H1 (cell line): ENCODE data around the gene COG3. TPM values are rescaled to one million over a fixed set of nuclear protein-coding genes. Genes with fewer than 3 reads are reported as not detected.

ENCODE experiments used
- CTCF ChIA-PET: fragments of 300-600 bp; sonication (Branson Sonifier 250); formaldehyde crosslinking; loops from one replicate; lab custom pipeline; 2021; ENCODE audit not compliant: partially characterized antibody; lab: Charles Lee
- POLR2A ChIA-PET: fragments of 300-600 bp; sonication (Branson Sonifier 250); formaldehyde crosslinking; loops from one replicate; lab custom pipeline; 2021; ENCODE audit warnings: inconsistent platforms; ENCODE audit not compliant: partially characterized antibody; lab: Charles Lee
- DNase-seq, 2 experiments: peaks; one replicate each; pipeline versions ENCODE4 v3.0.0 to v3.0.0-alpha.2; 2010 to 2022; ENCODE audit warnings: low spot score in 2 of 2, low read depth in 1 of 2, mixed read lengths in 1 of 2
- FAIRE-seq: peaks from 2 replicates; lab custom pipeline; 2011; peaks lifted over from hg19 to GRCh38; lab: Jason Lieb, UNC
- H2AFZ ChIP-seq: 2 replicates; pipeline ENCODE4 v1.8.1; 2012; ENCODE audit warnings: low read length, inconsistent platforms
- H2AK5ac ChIP-seq: 2 replicates; pipeline ENCODE4 v1.6.1; 2013; ENCODE audit warnings: low read depth, low read length
- H2BK120ac ChIP-seq: replicated peaks from 2 replicates; pipeline ENCODE3; 2013; ENCODE audit warnings: low read depth, low read length, inconsistent platforms
- H2BK12ac ChIP-seq: 2 replicates; pipeline ENCODE4 v1.6.1; 2013; ENCODE audit warnings: low read depth, low read length
- H2BK15ac ChIP-seq: 2 replicates; pipeline ENCODE4 v1.6.1; 2013; ENCODE audit warnings: low read length
- H2BK20ac ChIP-seq: 2 replicates; pipeline ENCODE4 v1.6.1; 2013; ENCODE audit warnings: low read length
- H2BK5ac ChIP-seq: 2 replicates; pipeline ENCODE4 v1.6.1; 2013; ENCODE audit warnings: low read depth, low read length
- H3K14ac ChIP-seq: 2 replicates; pipeline ENCODE4 v1.6.1; 2013; ENCODE audit warnings: inconsistent platforms; ENCODE audit not compliant: insufficient read length
- H3K18ac ChIP-seq: 2 replicates; pipeline ENCODE4 v1.6.1; 2013; ENCODE audit warnings: low read length; ENCODE audit errors: extremely low read depth
- H3K23ac ChIP-seq: 2 replicates; pipeline ENCODE4 v1.6.1; 2013; ENCODE audit warnings: inconsistent platforms; ENCODE audit not compliant: insufficient read length
- H3K23me2 ChIP-seq: 2 replicates; pipeline ENCODE4 v1.6.1; 2013; ENCODE audit warnings: low read depth, low read length
- H3K27ac ChIP-seq: 2 replicates; pipeline ENCODE4 v1.6.1; 2011; ENCODE audit warnings: low read depth, low read length, inconsistent platforms
- H3K27me3 ChIP-seq, 4 experiments: replicated peaks in 1 of 4; 1 replicate in 1 of 4; 2 replicates in 3 of 4; pipeline versions ENCODE4 v1.6.1 to v1.8.1; 2011 to 2013; ENCODE audit warnings: low read length in 3 of 4, mild to moderate bottlenecking in 3 of 4, inconsistent platforms in 2 of 4, mixed read lengths in 2 of 4, moderate library complexity in 1 of 4; ENCODE audit not compliant: control insufficient read depth in 3 of 4, insufficient read depth in 3 of 4; ENCODE audit errors: extremely low read depth in 1 of 4
- H3K36me3 ChIP-seq, 4 experiments: 2 replicates each; pipeline versions ENCODE4 v1.6.1 to v1.8.1; 2011 to 2013; ENCODE audit warnings: mild to moderate bottlenecking in 4 of 4, low read length in 3 of 4, moderate library complexity in 2 of 4, control low read depth in 1 of 4, inconsistent platforms in 1 of 4; ENCODE audit not compliant: insufficient read depth in 4 of 4, control insufficient read depth in 2 of 4
- H3K4ac ChIP-seq: replicated peaks from 2 replicates; pipeline ENCODE3; 2013; ENCODE audit warnings: low read length, low read depth, mixed read lengths, inconsistent platforms; ENCODE audit not compliant: insufficient read length
- H3K4me1 ChIP-seq, 4 experiments: replicated peaks in 1 of 4; 1 replicate in 1 of 4; 2 replicates in 3 of 4; pipeline versions ENCODE4 v1.6.1 to v1.8.1; 2011 to 2013; ENCODE audit warnings: low read length in 3 of 4, inconsistent platforms in 2 of 4, mixed read lengths in 1 of 4; ENCODE audit not compliant: insufficient read depth in 4 of 4, control insufficient read depth in 3 of 4
- H3K4me2 ChIP-seq, 2 experiments: 2 replicates each; pipeline versions ENCODE4 v1.6.1 to v1.8.1; 2011 to 2013; ENCODE audit warnings: low read depth in 2 of 2, low read length in 2 of 2, control low read depth in 1 of 2, inconsistent platforms in 1 of 2, mild to moderate bottlenecking in 1 of 2; ENCODE audit not compliant: insufficient read depth in 1 of 2
- H3K4me3 ChIP-seq, 4 experiments: fragments of 200-600, 300-600 bp in 1 of 4; sonication (generic), shearing (Covaris generic), sonication (Bioruptor Twin) in 1 of 4; 2 replicates each; pipeline versions ENCODE4 v1.5.1 to v1.8.1; 2011 to 2016; ENCODE audit warnings: low read length in 4 of 4, low read depth in 3 of 4, control low read depth in 2 of 4, inconsistent platforms in 2 of 4, mild to moderate bottlenecking in 2 of 4, mixed read lengths in 1 of 4, moderate library complexity in 1 of 4; ENCODE audit not compliant: insufficient read depth in 2 of 4; ENCODE audit errors: extremely low read depth in 1 of 4
- H3K56ac ChIP-seq: replicated peaks from 2 replicates; pipeline ENCODE3; 2013; ENCODE audit warnings: low read depth, mild to moderate bottlenecking, mixed read lengths, low read length, inconsistent platforms; ENCODE audit not compliant: insufficient read length
- H3K79me1 ChIP-seq: 2 replicates; pipeline ENCODE4 v1.6.1; 2013; ENCODE audit warnings: low read depth, low read length, control low read depth
- H3K79me2 ChIP-seq, 2 experiments: 2 replicates each; pipeline versions ENCODE4 v1.6.1 to v1.8.1; 2012 to 2013; ENCODE audit warnings: low read length in 2 of 2, mild to moderate bottlenecking in 2 of 2, inconsistent platforms in 1 of 2; ENCODE audit not compliant: insufficient read depth in 2 of 2, control insufficient read depth in 1 of 2
- H3K9ac ChIP-seq, 4 experiments: replicated peaks in 1 of 4; 1 replicate in 1 of 4; 2 replicates in 3 of 4; pipeline versions ENCODE4 v1.6.1 to v1.8.1; 2011 to 2013; ENCODE audit warnings: low read depth in 3 of 4, low read length in 3 of 4, control low read depth in 2 of 4, mild to moderate bottlenecking in 2 of 4, moderate library complexity in 2 of 4, inconsistent platforms in 1 of 4; ENCODE audit errors: extremely low read depth in 1 of 4
- H3K9me3 ChIP-seq, 2 experiments: 2 replicates each; pipeline versions ENCODE4 v1.6.1 to v1.8.1; 2012 to 2013; ENCODE audit warnings: mild to moderate bottlenecking in 2 of 2, moderate library complexity in 2 of 2, control low read depth in 1 of 2, inconsistent platforms in 1 of 2, low read depth in 1 of 2, low read length in 1 of 2, mixed read lengths in 1 of 2; ENCODE audit not compliant: insufficient read depth in 2 of 2
- H4K20me1 ChIP-seq, 2 experiments: replicated peaks in 1 of 2; 2 replicates each; pipeline versions ENCODE3 to v1.8.1; 2011 to 2013; ENCODE audit warnings: inconsistent platforms in 2 of 2, low read length in 2 of 2, mild to moderate bottlenecking in 1 of 2; ENCODE audit not compliant: insufficient read depth in 2 of 2, control insufficient read depth in 1 of 2
- H4K5ac ChIP-seq: 2 replicates; pipeline ENCODE4 v1.6.1; 2013; ENCODE audit warnings: low read length, low read depth, mixed read lengths, inconsistent platforms; ENCODE audit not compliant: insufficient read length
- H4K8ac ChIP-seq: 2 replicates; pipeline ENCODE4 v1.8.0; 2013; ENCODE audit warnings: mild to moderate bottlenecking, moderate library complexity, low read length, inconsistent platforms; ENCODE audit not compliant: insufficient read depth; ENCODE audit errors: extremely low read depth
- H4K91ac ChIP-seq: replicated peaks from 2 replicates; pipeline ENCODE3; 2013; ENCODE audit warnings: low read length, mixed read lengths, inconsistent platforms; ENCODE audit not compliant: insufficient read length
- BACH1 ChIP-seq: IDR thresholded peaks from 2 replicates; pipeline ENCODE4 v1.6.1; 2012; ENCODE audit warnings: low read length, improper control_type of control experiment
- EZH2 ChIP-seq: fragments of 200-600 bp; sonication (generic); IDR thresholded peaks from 2 replicates; pipeline ENCODE4 v1.7.1; 2012; ENCODE audit warnings: low read depth, mild to moderate bottlenecking, moderate library complexity, low read length, inconsistent platforms; ENCODE audit not compliant: severe bottlenecking
- FOSL1 ChIP-seq: IDR thresholded peaks from 2 replicates; pipeline ENCODE4 v1.6.1; 2011; ENCODE audit warnings: mild to moderate bottlenecking, low read depth, low read length, moderate library complexity; ENCODE audit not compliant: insufficient read depth
- HDAC6 ChIP-seq: IDR thresholded peaks from one replicate; pipeline ENCODE4 v1.7.1; 2012; ENCODE audit warnings: low read depth, mild to moderate bottlenecking, inconsistent platforms, low read length, moderate library complexity
- RAD21 ChIP-seq, 2 experiments: IDR thresholded peaks in 1 of 2; conservative IDR thresholded peaks in 1 of 2; 2 replicates each; pipeline ENCODE4 v1.6.1; 2011; ENCODE audit warnings: low read depth in 2 of 2, low read length in 2 of 2, improper control_type of control experiment in 1 of 2, inconsistent platforms in 1 of 2, mild to moderate bottlenecking in 1 of 2, moderate library complexity in 1 of 2
- RFX5 ChIP-seq: IDR thresholded peaks from 2 replicates; pipeline ENCODE4 v1.6.1; 2011; ENCODE audit warnings: low read depth, low read length, improper control_type of control experiment, borderline replicate concordance
- SIN3A ChIP-seq, 2 experiments: IDR thresholded peaks in 1 of 2; conservative IDR thresholded peaks in 1 of 2; 2 replicates each; pipeline ENCODE4 v1.6.1; 2011 to 2012; ENCODE audit warnings: low read length in 2 of 2, improper control_type of control experiment in 1 of 2, low read depth in 1 of 2, mild to moderate bottlenecking in 1 of 2
- SIX5 ChIP-seq: IDR thresholded peaks from 2 replicates; pipeline ENCODE4 v1.6.1; 2011; ENCODE audit warnings: mild to moderate bottlenecking, low read depth, low read length
- TAF1 ChIP-seq: IDR thresholded peaks from 2 replicates; pipeline ENCODE4 v1.6.1; 2011; ENCODE audit warnings: mild to moderate bottlenecking, low read depth, low read length
- TCF12 ChIP-seq: IDR thresholded peaks from 2 replicates; pipeline ENCODE4 v1.6.1; 2011; ENCODE audit warnings: low read depth, mild to moderate bottlenecking, low read length
- USF2 ChIP-seq: IDR thresholded peaks from 2 replicates; pipeline ENCODE4 v1.6.1; 2011; ENCODE audit warnings: low read length, improper control_type of control experiment
- YY1 ChIP-seq: IDR thresholded peaks from 2 replicates; pipeline ENCODE4 v1.6.1; 2011; ENCODE audit warnings: low read depth, mild to moderate bottlenecking, low read length
- WGBS, 2 experiments: shearing (Covaris generic) in 1 of 2; methylation state at CpG; one replicate each; pipeline versions ENCODE4 v1.1.6 to v1.1.7; 2013 to 2015; ENCODE audit warnings: low lambda C conversion rate in 2 of 2, mixed read lengths in 2 of 2, inconsistent platforms in 1 of 2, low coverage in 1 of 2, missing lambda C conversion rate in 1 of 2; ENCODE audit not compliant: insufficient replicate concordance in 2 of 2, insufficient coverage in 1 of 2, insufficient read length in 1 of 2; ENCODE audit errors: extremely low coverage in 1 of 2, missing lambda C conversion rate in 1 of 2; 5-methylcytosine and 5-hydroxymethylcytosine counted together
- polyA plus RNA-seq, 7 experiments: library from polyadenylated mRNA; depleted of rRNA in 3 of 7; stranded (reverse) in 5 of 7; unstranded in 2 of 7; fragments of >200 nt in 5 of 7; fragments of 200-250 nt in 2 of 7; gene quantifications; 1 replicate in 5 of 7; 2 replicates in 1 of 7; 4 replicates in 1 of 7; pipeline versions ENCODE4 v1.2.1 to v1.2.3, GENCODE V29; 2011 to 2013; ENCODE audit warnings: missing spikeins in 2 of 7, mixed read lengths in 2 of 7
- total RNA-seq: library from RNA; stranded (reverse); fragmentation: NEBNext Ultra II Directional; extraction: Animal tissue kit (Norgen Biotek cat#: 25700); gene quantifications from 2 replicates; pipeline ENCODE4 v1.2.1, GENCODE V29; 2021

COG3 gene
- total and polyA plus RNA-seq, 2 of the 8 experiments (the other 6 are each of a cell fraction or from before 2014, with no cell fraction given) = 12.7 to 13.5 TPM

- no peak overlapping the region for H4K91ac ChIP-seq
- FAIRE-seq = no peak
- no peak for TF ChIP-seq BACH1
- TF ChIP-seq SIX5 = no peak
- TF ChIP-seq TCF12 = no peak
- no peak for TF ChIP-seq SIN3A (conservative IDR thresholded peaks at IDR 0.05 in 1 of 2, IDR thresholded peaks at IDR 0.05 in 1 of 2; ENCODE audit: low read depth in 1 of 2, low read length in 2 of 2)
- TF ChIP-seq EZH2 = no peak
- no peak for TF ChIP-seq RAD21 (IDR thresholded peaks at IDR 0.05 in 1 of 2, conservative IDR thresholded peaks at IDR 0.05 in 1 of 2; ENCODE audit: low read depth in 2 of 2, low read length in 2 of 2)
- no peak for TF ChIP-seq RFX5
- no peak for TF ChIP-seq USF2
- TF ChIP-seq TAF1 = no peak
- TF ChIP-seq YY1 = no peak
- no peak for TF ChIP-seq FOSL1
- TF ChIP-seq HDAC6 = no peak
Observed at GRCh38 chr13:45529758-45530157, 65.0 kb downstream of the COG3 start.

More at GRCh38 chr13:45529758-45530157, 65.0 kb downstream of the COG3 start:
- no peaks in the 10 kb centered on the region for H4K20me1 ChIP-seq
- H3K27me3 ChIP-seq = no peaks in the 10 kb centered on the region
- H2BK15ac ChIP-seq = no peak overlapping the region
- H3K9ac ChIP-seq = no peak overlapping the region
- no peak overlapping the region for H3K4me2 ChIP-seq
- peaks cover 0 to 18% (median 9%) of the 10 kb centered on the region in 4 experiments; a peak in 7 of 8 replicates for H3K36me3 ChIP-seq
- H3K4ac ChIP-seq = no peak overlapping the region
- no peak overlapping the region for H4K5ac ChIP-seq
- H2BK20ac ChIP-seq = no peak overlapping the region
- H3K79me1 ChIP-seq = no peaks in the 10 kb centered on the region
- no peak overlapping the region for H2BK120ac ChIP-seq
- H2AFZ ChIP-seq = no peak overlapping the region
- no peak for DNase-seq
- no peaks in the 10 kb centered on the region for H3K4me1 ChIP-seq
- H3K27ac ChIP-seq = no peak overlapping the region
- CTCF ChIA-PET = interaction anchor here (0.8 to 1.1 kb wide), 2 partner anchors 13 to 15 kb away, joined by 3 read pairs; no protein-coding TSS in a partner anchor
- WGBS, 2 experiments = 91% methylated on average over 3 of the region's 3 CpGs; no CpG with 5 or more reads in 1 of the 2 experiments
- H3K79me2 ChIP-seq = no peaks in the 10 kb centered on the region
- no peaks in the 10 kb centered on the region for H3K9me3 ChIP-seq
- no peak overlapping the region for H3K4me3 ChIP-seq
- H4K8ac ChIP-seq = no peak overlapping the region
- no peak overlapping the region for H2AK5ac ChIP-seq
- H3K23ac ChIP-seq = no peak overlapping the region
- POLR2A ChIA-PET = no interaction called here
- H3K23me2 ChIP-seq = no peaks in the 10 kb centered on the region
- H2BK5ac ChIP-seq = no peak overlapping the region
- no peak overlapping the region for H3K14ac ChIP-seq
- H3K18ac ChIP-seq = no peak overlapping the region
- no peak overlapping the region for H2BK12ac ChIP-seq
- no peak overlapping the region for H3K56ac ChIP-seq
